ENCODE results near the gene TBC1D14.

The TBC1D14 gene

GRCh38 chr4:6951880-6952381 is 42.3 kb downstream of the TBC1D14 start:
- DNase-seq (ENCODE audit: low read depth in 2 of 2), result no peak

- no peak for DNase-seq (ENCODE audit: low read depth in 2 of 2)
Observed at GRCh38 chr4:6953751-6954380, 44.2 kb downstream of the TBC1D14 start.

GRCh38 chr4:6955261-6955911 is 45.8 kb downstream of the TBC1D14 start:
- DNase-seq (ENCODE audit: low read depth in 2 of 2), result no peak

- DNase-seq (ENCODE audit: low read depth in 2 of 2), result no peak
Observed at GRCh38 chr4:6956087-6956433, 46.4 kb downstream of the TBC1D14 start.

- no peak for DNase-seq (ENCODE audit: low read depth in 2 of 2)
Observed at GRCh38 chr4:6956434-6957147, 47.0 kb downstream of the TBC1D14 start.

- DNase-seq (ENCODE audit: low read depth in 2 of 2), result no peak
Observed at GRCh38 chr4:6957148-6957520, 47.5 kb downstream of the TBC1D14 start.

GRCh38 chr4:6957994-6958393 is 48.4 kb downstream of the TBC1D14 start:
- DNase-seq (ENCODE audit: low read depth in 2 of 2), result no peak

- DNase-seq (ENCODE audit: low read depth in 2 of 2), result no peak
Observed at GRCh38 chr4:6959261-6959660, 49.6 kb downstream of the TBC1D14 start.

GRCh38 chr4:6960154-6960553 is 50.5 kb downstream of the TBC1D14 start:
- no peak for DNase-seq (ENCODE audit: low read depth in 2 of 2)

- no peak for DNase-seq (ENCODE audit: low read depth in 2 of 2)
Observed at GRCh38 chr4:6960628-6961412, 51.2 kb downstream of the TBC1D14 start.

GRCh38 chr4:6961496-6962210 is 52.0 kb downstream of the TBC1D14 start:
- no peak for DNase-seq (ENCODE audit: low read depth in 2 of 2)

GRCh38 chr4:6962211-6963041 is 52.8 kb downstream of the TBC1D14 start:
- DNase-seq (ENCODE audit: low read depth in 2 of 2), result no peak

- DNase-seq (ENCODE audit: low read depth in 2 of 2), result no peak
Observed at GRCh38 chr4:6963139-6963611, 53.5 kb downstream of the TBC1D14 start.

GRCh38 chr4:6964858-6965257 is 55.2 kb downstream of the TBC1D14 start:
- DNase-seq (ENCODE audit: low read depth in 2 of 2), result no peak

GRCh38 chr4:6965329-6965728 is 55.7 kb downstream of the TBC1D14 start:
- no peak for DNase-seq (ENCODE audit: low read depth in 2 of 2)

- no peak for DNase-seq (ENCODE audit: low read depth in 2 of 2)
Observed at GRCh38 chr4:6967846-6968340, 58.3 kb downstream of the TBC1D14 start.

GRCh38 chr4:6968496-6968895 is 58.9 kb downstream of the TBC1D14 start:
- DNase-seq (ENCODE audit: low read depth in 2 of 2), result no peak

- DNase-seq (ENCODE audit: low read depth in 2 of 2), result no peak
Observed at GRCh38 chr4:6969826-6970800, 60.5 kb downstream of the TBC1D14 start.
